GM23338 (cell line): ENCODE results near the gene ENTPD7. TPM values are rescaled to one million over a fixed set of nuclear protein-coding genes. Genes with fewer than 3 reads are reported as not detected.

Source experiments
- ATAC-seq: fragments of 200-7000 bp; cut with Tn5 transposase; 3 replicates; pipeline ENCODE4 v1.9.1; 2020
- DNase-seq: peaks from one replicate; pipeline ENCODE4 v3.0.0-alpha.2; 2015; ENCODE audit warnings: low spot score
- H2AFZ ChIP-seq: fragments of 200-600 bp; sonication (generic); 2 replicates; pipeline ENCODE4 v1.8.0; 2016; ENCODE audit warnings: antibody characterized with exemption, mild to moderate bottlenecking, moderate library complexity
- H3F3A ChIP-seq: fragments of 200-600 bp; sonication (generic); replicated peaks from 2 replicates; pipeline ENCODE4 v1.8.0; 2017; ENCODE audit warnings: antibody characterized with exemption, mixed run types, low read depth
- H3K27ac ChIP-seq: fragments of 200-600 bp; sonication (generic); 2 replicates; pipeline ENCODE4 v1.6.1; 2016; ENCODE audit warnings: low read depth
- H3K27me3 ChIP-seq: fragments of 200-600 bp; sonication (generic); 2 replicates; pipeline ENCODE4 v1.8.0; 2016; ENCODE audit warnings: mild to moderate bottlenecking, mixed run types, moderate library complexity; ENCODE audit not compliant: insufficient read depth
- H3K36me3 ChIP-seq: fragments of 200-600 bp; sonication (generic); 2 replicates; pipeline ENCODE4 v1.8.0; 2016; ENCODE audit warnings: mild to moderate bottlenecking; ENCODE audit not compliant: insufficient read depth
- H3K4me1 ChIP-seq: fragments of 200-600 bp; sonication (generic); 2 replicates; pipeline ENCODE4 v1.8.0; 2016; ENCODE audit warnings: mild to moderate bottlenecking, moderate library complexity; ENCODE audit not compliant: insufficient read depth
- H3K4me2 ChIP-seq: fragments of 200-600 bp; sonication (generic); 2 replicates; pipeline ENCODE4 v1.7.1; 2017; ENCODE audit warnings: mixed run types
- H3K4me3 ChIP-seq: fragments of 200-600 bp; sonication (generic); 2 replicates; pipeline ENCODE4 v1.6.1; 2016; ENCODE audit warnings: mixed run types
- H3K79me2 ChIP-seq: fragments of 200-600 bp; sonication (generic); replicated peaks from 2 replicates; pipeline ENCODE4 v1.8.0; 2017; ENCODE audit warnings: mild to moderate bottlenecking; ENCODE audit not compliant: insufficient read depth
- H3K9me2 ChIP-seq: fragments of 200-600 bp; sonication (generic); 2 replicates; pipeline ENCODE4 v1.8.0; 2017; ENCODE audit not compliant: insufficient read depth
- H4K20me1 ChIP-seq: fragments of 200-600 bp; sonication (generic); replicated peaks from 2 replicates; pipeline ENCODE4 v1.8.0; 2017; ENCODE audit warnings: mild to moderate bottlenecking; ENCODE audit not compliant: insufficient read depth
- H3K27ac Mint-ChIP-seq: 2 replicates; pipeline ENCODE4 v1.8.0; 2020; ENCODE audit warnings: inconsistent platforms, mild to moderate bottlenecking, moderate library complexity, mixed read lengths
- H3K27me3 Mint-ChIP-seq: 3 replicates; pipeline ENCODE4 v1.8.0; 2022; ENCODE audit warnings: low read depth, mild to moderate bottlenecking, moderate library complexity, mixed read lengths, inconsistent platforms; ENCODE audit not compliant: insufficient read depth, poor library complexity
- H3K36me3 Mint-ChIP-seq: 3 replicates; pipeline ENCODE4 v1.8.0; 2021; ENCODE audit warnings: low read depth, mild to moderate bottlenecking, inconsistent platforms, moderate library complexity, mixed read lengths
- H3K4me1 Mint-ChIP-seq: 3 replicates; pipeline ENCODE4 v1.8.0; 2020; ENCODE audit warnings: mild to moderate bottlenecking, inconsistent platforms, mixed read lengths
- H3K4me3 Mint-ChIP-seq: 3 replicates; pipeline ENCODE4 v1.8.0; 2021; ENCODE audit warnings: moderate library complexity, mild to moderate bottlenecking, inconsistent platforms, mixed read lengths
- H3K9me3 Mint-ChIP-seq: 3 replicates; pipeline ENCODE4 v1.8.0; 2020; ENCODE audit warnings: moderate library complexity, mild to moderate bottlenecking, inconsistent platforms, mixed read lengths
- CREB1 ChIP-seq: fragments of 250-450 bp; sonication (Bioruptor Pico); IDR thresholded peaks from 2 replicates; pipeline ENCODE4 v1.5.0; 2020; ENCODE audit warnings: low read depth, mild to moderate bottlenecking, moderate library complexity
- CTCF ChIP-seq, 2 experiments: fragments of 200-600 bp in 1 of 2; sonication (generic) in 1 of 2; conservative IDR thresholded peaks; 2 replicates each; pipeline versions ENCODE4 v1.5.1 to v1.6.1; 2016 to 2017; ENCODE audit warnings: antibody characterized with exemption in 2 of 2, low read depth in 2 of 2, mild to moderate bottlenecking in 2 of 2, moderate library complexity in 1 of 2
- NANOG ChIP-seq: IDR thresholded peaks from 2 replicates; pipeline ENCODE4 v1.6.1; 2016; ENCODE audit warnings: antibody characterized with exemption, borderline replicate concordance
- POLR2AphosphoS5 ChIP-seq: IDR thresholded peaks from 2 replicates; pipeline ENCODE4 v1.6.1; 2016; ENCODE audit warnings: antibody characterized with exemption, low read depth
- STAT1 ChIP-seq: IDR thresholded peaks from one replicate; pipeline ENCODE4 v1.6.1; 2016; ENCODE audit warnings: antibody characterized with exemption; ENCODE audit not compliant: unreplicated experiment
- ZNF114 ChIP-seq: fragments of 250-450 bp; sonication (Bioruptor Pico); IDR thresholded peaks from 2 replicates; pipeline ENCODE4 v1.5.0; 2020; ENCODE audit warnings: mild to moderate bottlenecking, moderate library complexity
- ZNF331 ChIP-seq: fragments of 250-450 bp; sonication (Bioruptor Pico); IDR thresholded peaks from 2 replicates; pipeline ENCODE4 v1.5.0; 2020; ENCODE audit warnings: low read depth, mild to moderate bottlenecking, moderate library complexity
- ZNF462 ChIP-seq: fragments of 250-450 bp; sonication (Bioruptor Pico); IDR thresholded peaks from 2 replicates; pipeline ENCODE4 v1.5.0; 2020; ENCODE audit warnings: mild to moderate bottlenecking, moderate library complexity
- polyA plus RNA-seq: library from polyadenylated mRNA; unstranded; fragments of >200 nt; fragmentation: Nextera tagmentation; extraction: Ambion mirVana; gene quantifications from 2 replicates; pipeline ENCODE4 v1.2.1, GENCODE V29; 2016
- total RNA-seq: library from RNA; depleted of rRNA; stranded (reverse); fragments of >200 nt; shearing (Covaris generic); gene quantifications from 2 replicates; pipeline ENCODE4 v1.2.3, GENCODE V29; 2014
- TF ChIP-seq, protein P1 (sequence below): IDR thresholded peaks from 2 replicates; pipeline ENCODE4 v1.6.1; 2016; ENCODE audit warnings: antibody characterized with exemption

Gene ENTPD7
- total and polyA plus RNA-seq, 2 experiments from 2014 or later: 1.7 to 12.6 TPM

DNA sequence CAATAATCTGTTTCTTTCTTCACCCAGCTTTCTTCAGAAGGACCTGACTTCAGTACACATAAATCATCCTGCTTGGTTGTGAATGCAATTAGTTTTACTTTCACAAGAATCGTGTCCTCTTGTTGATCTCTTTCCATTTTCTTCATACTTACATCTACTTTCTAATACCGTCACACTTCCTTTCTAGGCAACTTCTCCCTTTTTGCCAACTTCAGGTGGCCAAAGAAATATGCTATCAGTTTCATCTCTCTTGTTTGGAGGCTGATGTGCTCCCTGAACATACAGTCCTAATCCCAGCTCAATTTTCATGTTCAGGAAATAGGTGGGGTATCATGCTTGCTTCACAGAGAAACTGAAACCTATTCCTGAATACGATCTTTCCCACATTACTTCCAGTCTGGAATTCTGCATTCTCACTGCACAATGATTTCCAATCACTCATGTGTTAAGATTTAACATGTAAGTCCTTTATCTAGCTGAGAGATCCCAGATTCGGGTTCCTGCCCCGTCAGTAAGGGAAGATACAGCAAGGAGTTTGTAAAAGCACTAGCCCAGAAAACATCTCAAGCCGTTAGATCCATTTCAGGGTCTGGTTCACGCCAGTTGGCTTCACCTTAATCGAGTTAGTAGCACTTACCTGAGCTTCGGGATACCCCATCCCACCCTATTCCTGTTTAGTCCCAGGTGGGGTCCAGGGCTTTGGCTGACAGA, 40.1 kb upstream of the ENTPD7 start:
- ATAC-seq (no peak), DNase-seq (peak; percentile 14)
- Histone ChIP-seq H3F3A (0 out of 2 replicates have a peak, but pooled peaks cover 7% of the 10 kb centered on the region), H2AFZ (no peak overlapping the region; the same call in 1 of the 2 replicates), H4K20me1 (peaks cover 3% of the 10 kb centered on the region; the same call in 1 of the 2 replicates), H3K4me2 (peak overlapping the region; percentile 95), H3K27ac (no peak overlapping the region), H3K27me3 (no peaks in the 10 kb centered on the region), H3K4me1 (peaks cover 28% of the 10 kb centered on the region), H3K79me2 (peaks cover 30% of the 10 kb centered on the region), H3K36me3 (no peaks in the 10 kb centered on the region), H3K9me2 (no peaks in the 10 kb centered on the region), H3K4me3 (peak overlapping the region; percentile 82)
- Mint-ChIP-seq H3K27me3 (peaks cover 2% of the 10 kb centered on the region), H3K27ac (no peak overlapping the region), H3K4me1 (peaks cover 22% of the 10 kb centered on the region), H3K9me3 (no peaks in the 10 kb centered on the region), H3K4me3 (peak overlapping the region; percentile 72), H3K36me3 (no peaks in the 10 kb centered on the region)
- no peak for TF ChIP-seq ZNF331 (CRISPR knock-in tag)
- TF ChIP-seq POLR2AphosphoS5: no peak
- TF ChIP-seq ZNF114 (CRISPR knock-in tag): no peak
- TF ChIP-seq CTCF (conservative IDR thresholded peaks at IDR 0.05; ENCODE audit: low read depth in 2 of 2): no peak
- TF ChIP-seq ZNF462 (CRISPR knock-in tag): no peak
- no peak for TF ChIP-seq STAT1
- TF ChIP-seq NANOG: no peak
- TF ChIP-seq, protein P1, sequence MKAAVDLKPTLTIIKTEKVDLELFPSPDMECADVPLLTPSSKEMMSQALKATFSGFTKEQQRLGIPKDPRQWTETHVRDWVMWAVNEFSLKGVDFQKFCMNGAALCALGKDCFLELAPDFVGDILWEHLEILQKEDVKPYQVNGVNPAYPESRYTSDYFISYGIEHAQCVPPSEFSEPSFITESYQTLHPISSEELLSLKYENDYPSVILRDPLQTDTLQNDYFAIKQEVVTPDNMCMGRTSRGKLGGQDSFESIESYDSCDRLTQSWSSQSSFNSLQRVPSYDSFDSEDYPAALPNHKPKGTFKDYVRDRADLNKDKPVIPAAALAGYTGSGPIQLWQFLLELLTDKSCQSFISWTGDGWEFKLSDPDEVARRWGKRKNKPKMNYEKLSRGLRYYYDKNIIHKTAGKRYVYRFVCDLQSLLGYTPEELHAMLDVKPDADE: no peak
- TF ChIP-seq CREB1: no peak
